NCI-H1417 (cell line): ENCODE results near the gene SULF2.
"Not testable (repeated sequence)": the region's sequence is repeated elsewhere in the genome, so short reads cannot be mapped to it uniquely, and the experiment has no call there.

Source experiments
- DNase-seq, 3 experiments: peaks; one replicate each; lab custom pipeline; 2025; lab: John Stamatoyannopoulos, UW

Gene SULF2

DNA sequence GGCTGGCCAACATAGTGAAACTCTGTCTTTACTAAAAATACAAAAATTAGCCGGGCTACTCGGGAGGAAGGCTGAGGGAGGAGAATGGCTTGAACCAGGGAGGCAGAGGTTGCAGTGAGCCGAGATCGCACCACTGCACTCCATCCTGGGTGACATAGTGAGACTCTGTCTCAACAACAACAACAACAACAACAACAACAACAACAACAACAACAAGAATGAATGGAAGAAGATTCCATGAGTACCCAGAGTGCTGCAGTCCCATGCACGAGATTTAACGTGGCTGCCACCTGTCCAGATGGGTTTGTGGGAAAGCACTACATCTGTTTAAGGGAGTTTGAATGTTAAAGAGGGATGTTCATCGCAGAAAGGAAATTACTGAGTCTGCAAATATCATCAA lies 19.7 kb upstream of the SULF2 start:
- not testable (repeated sequence) for DNase-seq

DNA sequence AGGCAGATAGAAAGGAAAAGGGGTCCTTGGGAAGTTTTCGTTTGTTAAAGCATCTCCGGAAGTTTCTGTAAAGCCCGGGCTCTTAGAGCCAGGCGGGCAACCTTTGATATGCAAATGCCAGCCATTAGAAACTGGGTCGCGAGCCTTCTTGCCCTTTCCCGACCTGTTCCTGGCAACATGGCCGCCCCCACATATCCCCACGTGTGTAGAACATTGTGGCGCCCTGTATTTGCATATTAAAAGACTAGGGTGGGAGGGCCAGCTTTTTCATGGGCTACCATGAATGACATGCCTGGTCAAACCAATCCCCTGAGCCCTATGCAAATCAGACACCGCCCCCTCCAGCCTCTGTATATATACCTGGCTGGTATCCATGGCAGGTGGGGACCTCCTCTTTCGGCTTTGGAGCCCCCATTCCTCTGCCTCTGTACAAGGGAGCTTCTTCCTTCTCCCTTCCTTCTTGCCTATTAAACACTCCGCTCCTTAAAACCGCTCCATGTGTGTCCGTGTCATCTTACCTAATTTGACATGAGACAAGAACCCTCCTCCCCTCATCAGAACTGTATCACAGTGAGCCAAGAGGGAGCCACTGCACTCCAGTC lies 19.0 kb upstream of the SULF2 start:
- not testable (repeated sequence) for DNase-seq

GRCh38 chr20:47802975-47803374 lies 17.7 kb upstream of the SULF2 start:
- DNase-seq, result no peak

DNA sequence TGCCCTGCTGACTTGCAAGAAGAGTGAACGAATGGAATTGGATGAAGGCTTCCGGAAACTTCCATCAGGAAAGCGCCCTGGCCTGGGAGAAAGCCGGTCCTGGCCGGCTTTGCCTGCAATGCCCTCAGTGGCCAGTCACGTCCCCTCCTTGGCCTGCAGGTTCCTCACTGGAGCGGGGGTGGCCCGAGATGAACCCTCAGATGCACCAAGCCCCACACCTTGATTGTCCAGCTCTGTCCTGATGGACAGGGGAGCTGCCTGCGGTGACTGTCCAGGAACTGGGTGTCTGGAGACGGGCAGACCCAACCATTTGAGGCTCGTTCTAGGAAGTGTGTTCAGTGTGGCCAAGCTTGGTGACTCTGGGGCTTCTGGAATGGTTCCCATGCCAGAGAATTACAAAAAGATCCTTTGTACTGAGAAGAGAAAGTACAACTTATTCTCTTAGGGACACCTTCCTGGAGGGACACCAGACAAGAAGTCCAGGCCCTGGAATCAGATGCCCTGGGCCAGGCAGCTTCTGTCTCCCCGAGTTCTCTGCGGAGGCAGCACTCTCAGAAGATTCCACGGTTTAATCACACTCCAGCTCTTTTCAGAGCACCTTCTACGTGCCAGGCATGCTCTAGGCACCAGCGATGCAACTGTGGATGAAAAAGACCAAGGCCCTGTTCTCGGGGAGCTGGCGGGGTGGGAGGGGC lies 17.1 kb upstream of the SULF2 start:
- DNase-seq, result no peak

GRCh38 chr20:47801759-47802158 lies 16.5 kb upstream of the SULF2 start:
- no peak for DNase-seq

DNA sequence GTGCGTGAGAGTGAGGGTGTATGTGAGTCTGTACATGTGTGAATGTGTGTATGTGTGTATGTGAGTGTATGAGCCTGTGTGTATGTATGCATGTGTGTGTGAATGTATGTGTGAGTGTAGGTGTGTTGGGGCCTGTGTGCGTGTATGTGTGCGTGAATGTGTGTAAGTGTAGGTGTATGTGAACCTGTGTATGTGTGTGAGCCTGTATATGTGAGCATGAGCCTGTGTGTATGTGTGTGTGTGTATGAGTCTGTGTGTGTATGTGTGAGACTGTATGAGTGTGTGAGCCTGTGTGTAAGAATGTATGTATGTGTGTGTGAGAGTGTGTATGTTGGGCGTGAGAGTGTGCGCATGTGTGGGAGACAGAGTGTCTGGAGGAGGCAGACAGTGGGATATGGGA lies 15.8 kb upstream of the SULF2 start:
- DNase-seq, result no peak

- DNase-seq, result no peak
Measured at GRCh38 chr20:47800623-47801022, 15.3 kb upstream of the SULF2 start.

DNA sequence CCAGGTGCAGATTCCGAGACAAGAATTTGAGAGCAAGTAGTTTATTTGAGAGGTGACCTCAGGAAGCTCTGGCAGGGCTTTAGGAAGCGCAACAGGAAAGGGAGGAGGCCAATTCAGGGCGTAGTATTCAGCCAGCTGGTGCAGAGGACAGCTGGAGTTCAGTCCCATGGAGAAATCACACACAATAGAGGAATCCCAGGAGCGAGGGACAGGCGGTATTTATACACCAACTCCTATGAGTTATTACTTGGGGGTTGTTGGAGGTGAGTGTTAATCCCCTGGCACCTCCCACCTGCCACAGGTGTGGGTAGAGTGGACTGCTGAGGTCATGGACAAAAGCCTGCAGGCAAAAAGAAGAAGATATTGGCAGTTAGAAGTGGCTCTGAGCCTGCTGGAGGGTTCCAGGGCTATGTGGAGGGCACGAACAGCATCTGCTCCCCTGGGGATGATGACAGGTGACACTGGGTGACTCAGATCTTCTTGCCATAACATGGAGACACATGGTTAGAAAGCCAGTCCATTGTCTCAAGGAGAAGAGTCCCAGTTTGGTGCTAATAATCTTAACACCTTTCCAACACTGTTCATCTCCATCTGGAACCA lies 13.9 kb upstream of the SULF2 start:
- DNase-seq, result no peak

DNA sequence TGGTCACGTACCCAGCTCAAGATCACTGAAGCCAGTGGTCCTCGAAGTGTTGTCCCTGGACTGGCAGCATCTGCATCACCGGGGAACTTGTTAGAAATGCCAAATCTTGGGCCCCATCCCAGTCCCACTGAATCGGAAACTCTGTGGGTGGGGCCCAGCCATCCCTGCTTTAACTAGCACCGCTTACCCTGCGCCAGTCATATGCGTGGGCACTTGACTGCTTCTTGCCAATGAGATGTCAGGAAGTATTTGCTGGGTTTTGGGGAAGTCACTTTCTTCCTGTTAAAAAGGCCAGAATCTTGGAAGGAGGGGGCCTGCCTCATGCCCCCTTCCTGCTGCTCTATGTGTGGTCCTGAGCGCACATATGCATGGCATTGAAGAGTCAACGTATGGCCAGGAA lies 11.7 kb upstream of the SULF2 start:
- no peak for DNase-seq

DNA sequence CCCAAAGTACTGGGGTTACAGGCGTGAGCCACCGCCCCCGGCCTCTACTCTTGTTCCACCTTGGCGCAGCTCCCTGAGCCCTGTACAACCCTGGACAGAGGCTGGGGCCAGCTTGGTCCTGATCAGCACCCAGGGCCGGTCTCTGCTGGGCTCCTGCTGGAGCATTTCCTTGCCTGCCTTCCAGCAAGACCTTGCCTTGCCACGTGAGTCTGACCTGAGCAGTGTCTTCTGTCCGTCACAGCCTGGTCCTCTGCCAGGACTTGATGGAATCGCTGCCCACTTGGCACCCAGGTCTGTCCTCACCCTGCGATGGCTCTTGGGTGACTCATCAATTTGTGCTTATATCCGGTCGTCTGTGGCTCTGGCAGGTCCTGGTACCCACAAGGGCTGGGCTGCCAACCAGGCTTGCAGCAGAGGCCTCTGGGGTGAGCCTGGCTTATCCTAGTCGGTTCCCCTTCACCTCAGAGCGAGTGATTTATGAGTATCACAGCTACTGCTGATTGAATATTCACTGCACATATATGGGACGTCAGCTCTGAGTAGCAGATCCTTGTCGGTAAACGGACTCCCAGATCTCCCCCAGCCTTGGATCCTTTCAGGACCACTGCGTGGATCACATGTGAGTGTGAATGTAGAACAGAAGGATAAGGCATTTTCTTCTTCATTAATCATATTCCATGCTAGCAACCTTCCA lies 10.1 kb upstream of the SULF2 start:
- no peak for DNase-seq

GRCh38 chr20:47794264-47794663 lies 9.0 kb upstream of the SULF2 start:
- DNase-seq, result not testable (repeated sequence)

- DNase-seq, result peak in 1 of 3 experiments; percentile 33
Measured at GRCh38 chr20:47792021-47792618, 6.8 kb upstream of the SULF2 start.

DNA sequence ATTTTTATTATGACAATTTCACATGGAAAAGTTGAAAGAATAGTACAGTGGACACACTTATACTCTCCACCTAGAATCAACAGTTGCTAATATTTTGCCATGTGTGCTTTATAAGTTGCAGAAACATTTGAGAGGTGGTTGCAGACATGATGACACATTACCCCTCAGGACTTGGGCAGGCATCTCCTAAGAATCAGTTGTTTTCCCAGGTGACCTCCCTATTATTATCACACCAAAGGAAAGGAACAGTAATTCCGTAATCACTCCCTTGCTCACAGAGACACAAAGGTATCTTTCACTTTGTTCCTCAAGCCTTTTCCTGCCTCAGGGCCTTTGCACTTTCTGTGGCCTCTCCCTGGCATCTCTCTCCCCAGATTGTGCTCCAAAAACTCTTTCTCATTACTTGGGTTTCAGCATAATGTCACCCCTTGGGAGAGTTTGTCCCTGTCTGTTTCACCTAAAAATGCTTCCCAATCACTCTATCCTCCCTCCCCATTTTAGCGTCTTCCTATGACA lies 5.9 kb upstream of the SULF2 start:
- no peak for DNase-seq

DNA sequence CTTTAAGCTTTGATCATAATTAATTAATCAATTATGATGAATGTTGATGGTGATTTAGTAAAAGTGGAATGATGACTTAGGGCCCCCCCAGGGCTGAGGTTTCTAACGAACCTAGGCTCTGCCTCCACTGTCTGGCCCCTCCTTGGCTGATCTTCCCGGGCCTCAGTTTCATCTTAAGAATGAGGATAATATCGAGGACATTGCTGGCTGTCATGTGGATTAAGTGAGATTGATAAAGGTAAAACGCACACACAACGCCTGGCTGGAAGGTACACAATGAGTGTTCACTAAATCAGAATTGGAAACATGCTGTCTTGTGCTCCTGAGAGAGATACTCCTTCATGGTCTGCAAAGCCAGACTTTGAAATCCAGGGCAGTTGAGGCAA lies 5.3 kb upstream of the SULF2 start:
- DNase-seq, result no peak

DNA sequence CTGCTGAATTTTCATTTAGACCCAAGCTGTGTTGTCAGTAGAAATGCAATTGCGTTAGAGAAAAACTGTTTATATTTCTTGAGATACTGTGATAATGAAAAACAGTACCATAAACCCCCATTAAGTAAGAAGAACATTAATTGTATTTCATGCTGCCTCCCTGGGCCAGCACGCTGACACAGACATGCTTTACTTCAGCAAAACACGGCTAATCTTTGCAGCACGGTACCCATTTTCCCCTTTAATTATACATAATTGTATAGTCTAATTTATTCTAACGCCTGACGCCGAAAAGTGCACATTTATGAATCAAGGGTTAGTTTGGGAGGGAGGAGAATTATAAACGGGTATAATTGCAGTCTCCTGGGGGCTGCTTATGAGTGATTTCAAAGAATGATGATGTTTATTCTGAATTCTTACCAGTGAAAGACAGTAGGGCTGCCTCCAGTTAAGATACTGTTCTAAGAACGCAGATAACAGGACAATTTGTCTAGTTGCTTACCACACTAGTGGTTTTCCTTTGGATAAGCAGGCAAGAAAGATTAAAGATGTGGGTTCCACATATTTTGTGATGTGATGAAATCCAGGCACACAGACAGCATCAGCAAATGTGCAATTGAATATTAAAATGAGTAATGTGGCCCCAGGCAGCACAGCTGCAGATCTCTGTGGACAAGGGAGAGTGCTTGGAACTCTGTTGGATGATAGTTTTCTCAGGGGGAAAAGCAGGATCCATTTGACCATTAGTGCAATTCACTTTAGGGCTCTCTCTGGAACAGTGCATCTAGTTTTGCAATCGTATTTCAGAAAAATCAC lies 4.7 kb upstream of the SULF2 start:
- peak in 1 of 3 experiments; percentile 54 for DNase-seq

DNA sequence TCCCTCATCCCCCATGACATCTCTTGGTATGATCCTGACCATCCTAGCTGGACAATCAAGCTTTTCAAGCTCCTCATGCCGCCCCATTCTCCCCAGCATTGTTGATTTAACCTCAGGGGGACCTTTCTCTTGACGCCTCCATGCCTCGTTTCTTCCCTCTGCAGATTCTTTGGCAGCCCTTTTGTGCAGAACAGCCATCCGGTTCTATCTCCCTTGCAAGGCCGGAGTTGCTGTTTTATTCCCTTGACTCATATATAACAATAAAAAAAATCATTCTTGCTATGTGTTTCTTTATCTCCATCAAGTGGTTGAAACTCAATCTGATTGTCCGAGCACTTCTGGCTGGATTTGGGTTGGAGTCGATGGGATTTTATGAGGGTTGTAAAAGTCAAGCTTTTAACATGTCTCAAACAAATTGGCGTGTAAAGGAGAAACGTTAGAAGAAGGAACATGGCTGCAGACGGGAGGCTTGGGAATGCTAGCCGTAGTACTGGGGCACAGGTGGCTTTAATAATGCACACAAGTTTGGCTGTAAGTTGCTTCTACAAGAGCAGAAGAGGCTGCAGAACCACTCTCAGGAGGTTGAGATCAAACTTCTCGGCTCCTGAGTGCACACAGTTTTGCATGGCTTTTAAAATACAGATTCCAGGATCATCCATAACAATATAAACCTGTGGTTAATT lies 3.9 kb upstream of the SULF2 start:
- DNase-seq, result no peak

DNA sequence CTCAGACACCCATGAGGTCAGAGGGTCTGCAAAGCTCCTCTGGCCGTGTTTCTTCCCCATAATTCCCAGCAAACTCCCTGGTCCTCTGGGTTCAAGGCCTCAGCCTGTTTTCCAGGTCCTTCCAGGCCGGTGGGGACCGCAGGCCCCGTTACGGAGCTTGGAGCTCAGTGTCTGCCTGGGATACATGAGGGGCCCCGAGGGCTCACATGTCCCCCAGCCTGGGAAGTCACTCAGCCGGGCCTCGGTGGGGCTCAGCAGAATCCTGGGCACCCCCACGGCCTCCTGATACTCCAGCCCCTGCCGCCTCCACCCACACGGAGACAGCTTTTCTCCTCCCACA lies 3.4 kb upstream of the SULF2 start:
- DNase-seq, result no peak

- no peak for DNase-seq
Measured at GRCh38 chr20:47786765-47787107, 1.5 kb upstream of the SULF2 start.

DNA sequence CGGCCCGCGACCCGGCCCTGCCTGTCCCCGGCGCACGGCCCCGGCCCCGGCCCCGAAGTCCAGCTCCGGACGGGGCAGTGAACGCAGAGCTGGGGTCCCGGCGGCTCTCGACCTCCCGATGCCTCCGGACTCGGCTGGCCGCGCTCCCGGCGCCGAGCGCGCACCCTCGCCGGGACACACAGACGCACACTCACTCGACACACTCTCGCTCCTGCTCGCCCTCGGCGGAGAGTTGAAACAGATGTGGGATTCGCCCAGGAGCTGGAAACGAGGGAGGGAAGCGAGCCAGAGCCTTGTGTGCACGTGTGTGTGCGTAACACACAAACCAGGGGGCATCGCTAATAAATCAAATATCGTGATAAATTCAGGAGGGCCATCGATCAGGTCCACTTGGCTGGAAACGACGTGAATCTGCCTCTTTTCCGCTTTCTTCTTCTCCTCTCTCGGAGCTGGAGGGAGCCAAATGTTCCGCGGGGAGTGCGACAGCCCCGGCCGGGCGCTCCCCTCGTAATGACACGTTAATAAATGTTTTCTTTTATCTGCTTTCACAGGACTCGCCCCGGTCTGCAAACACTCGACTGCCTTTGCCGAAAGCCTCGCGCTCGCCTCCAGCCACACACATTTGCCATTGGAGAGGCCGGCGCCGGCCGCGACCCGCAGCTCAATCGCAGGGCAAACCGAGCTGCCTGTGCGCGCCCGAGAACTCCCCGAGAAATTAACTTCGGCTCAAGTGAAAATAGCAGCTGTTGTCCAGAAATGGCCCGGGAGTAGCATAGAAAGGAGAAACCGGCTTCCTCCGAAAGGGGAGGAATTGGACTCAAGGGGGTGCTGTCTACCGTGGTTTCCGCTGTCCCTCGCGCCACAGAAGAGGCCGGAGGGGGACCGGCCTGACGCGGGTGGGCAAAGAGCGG lies 828 bp upstream of the SULF2 start:
- DNase-seq, result peak; percentile 45 to 72 (median 66)
